ENCODE results near the gene MRTFA.
"Not testable (repeated sequence)": the region's sequence is repeated elsewhere in the genome, so short reads cannot be mapped to it uniquely, and the experiment has no call there.

The MRTFA gene

DNA sequence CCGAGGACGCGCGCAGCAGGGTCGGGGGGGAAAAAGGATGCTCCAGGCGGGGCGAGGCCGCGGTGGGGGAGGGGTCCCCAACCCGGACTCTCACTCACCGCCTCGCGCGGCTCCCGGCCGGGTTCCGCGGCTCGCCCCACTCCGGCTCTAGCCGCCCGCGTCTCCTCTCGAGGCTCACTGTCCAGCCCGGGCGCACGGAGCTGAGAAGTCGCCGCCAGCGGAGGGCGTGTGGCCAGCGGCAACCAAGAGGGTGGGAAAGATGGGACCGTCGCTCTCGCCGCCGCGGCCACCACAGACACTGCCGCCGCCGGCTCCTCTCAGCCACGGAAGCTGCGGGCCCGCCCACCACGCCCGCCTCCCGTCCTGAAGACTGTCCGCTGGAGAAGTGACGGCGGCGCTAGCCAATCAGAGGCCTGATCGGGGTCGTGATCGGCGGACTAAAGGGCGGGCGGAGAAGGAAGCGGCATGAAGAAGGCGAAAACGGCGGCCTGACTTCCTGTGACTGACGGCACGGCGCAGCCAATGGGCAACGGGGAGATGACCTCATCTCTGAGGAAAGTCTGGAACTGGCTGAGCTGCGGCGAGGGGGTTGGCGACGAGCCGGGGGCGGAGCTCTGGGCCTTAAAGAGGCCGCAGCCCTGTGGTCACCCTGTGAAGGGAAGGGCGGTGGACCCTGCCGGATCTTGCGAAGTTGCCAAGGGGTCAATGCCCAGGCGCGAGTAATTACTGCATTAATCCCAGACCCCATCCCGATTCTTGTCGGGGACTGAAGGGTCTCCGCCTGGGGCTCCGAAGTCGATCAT is at the start of gene MRTFA:
TSS of gene MRTFA (minus strand) at position 340 of the 803 bp plus-strand sequence.
- DNase-seq = peak; percentile 100

- DNase-seq = no peak
Measured at GRCh38 chr22:40685406-40685805, 48.9 kb upstream of the MRTFA start.

- no peak for DNase-seq
Measured at GRCh38 chr22:40684728-40685127, 48.2 kb upstream of the MRTFA start.

GRCh38 chr22:40681451-40681850 is 44.9 kb upstream of the MRTFA start:
- DNase-seq = no peak

DNA sequence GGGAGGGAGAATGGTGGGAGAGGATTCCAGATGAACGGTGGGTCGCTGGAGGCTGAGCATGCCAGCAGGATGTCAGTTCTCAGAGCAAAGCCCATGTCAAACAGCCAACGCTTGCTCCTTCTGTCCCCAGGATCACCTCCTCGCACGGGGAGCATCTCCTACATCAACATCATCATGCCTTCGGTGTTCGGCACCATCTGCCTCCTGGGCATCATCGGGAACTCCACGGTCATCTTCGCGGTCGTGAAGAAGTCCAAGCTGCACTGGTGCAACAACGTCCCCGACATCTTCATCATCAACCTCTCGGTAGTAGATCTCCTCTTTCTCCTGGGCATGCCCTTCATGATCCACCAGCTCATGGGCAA is 44.3 kb upstream of the MRTFA start:
- no peak for DNase-seq

DNA sequence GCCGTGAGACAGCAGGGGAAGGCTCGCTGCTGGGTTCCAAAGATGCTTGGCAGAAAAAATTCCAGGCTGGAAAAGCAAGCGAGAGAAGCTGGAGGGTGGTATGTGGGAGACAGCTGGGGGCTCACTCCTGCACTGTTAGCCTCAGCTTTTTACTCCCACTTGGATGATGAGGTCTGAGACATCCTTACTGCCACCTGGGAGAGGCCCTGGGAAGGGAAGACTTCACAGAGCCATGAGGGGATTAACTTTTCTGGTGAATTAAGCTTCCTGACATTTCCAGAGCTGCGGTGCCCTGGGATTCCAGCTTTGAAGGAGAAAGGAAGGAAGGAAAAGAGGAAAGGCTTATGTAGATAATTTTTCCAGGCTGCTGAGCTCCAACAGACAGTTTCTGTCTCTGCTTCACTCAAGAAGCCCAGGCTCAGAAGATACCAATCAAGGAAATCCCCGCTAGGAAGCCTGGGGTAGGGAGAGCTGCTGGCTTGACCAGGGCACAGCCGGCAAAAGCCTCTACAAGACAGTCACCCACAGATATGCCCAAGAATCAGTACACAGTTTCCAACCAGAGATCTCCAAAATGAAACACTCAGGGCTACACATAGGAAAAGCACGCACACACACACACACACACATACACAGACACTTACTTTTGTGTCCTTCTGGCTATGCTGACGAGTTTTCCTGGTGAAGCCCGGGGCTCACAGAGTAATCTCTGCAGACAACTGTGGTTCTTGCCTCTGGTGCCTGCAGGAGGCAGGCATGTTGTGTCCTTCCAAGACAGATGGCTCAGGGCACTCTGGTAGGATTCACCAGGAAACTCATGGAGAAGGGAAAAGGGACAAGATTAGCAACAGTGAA is 43.7 kb upstream of the MRTFA start:
- DNase-seq = no peak

GRCh38 chr22:40679249-40679963 is 42.9 kb upstream of the MRTFA start, which contains the start of gene MCHR1:
MCHR1 (plus strand) TSS chr22:40679484; CDS start chr22:40679653, 169 bp downstream.
- DNase-seq = no peak

DNA sequence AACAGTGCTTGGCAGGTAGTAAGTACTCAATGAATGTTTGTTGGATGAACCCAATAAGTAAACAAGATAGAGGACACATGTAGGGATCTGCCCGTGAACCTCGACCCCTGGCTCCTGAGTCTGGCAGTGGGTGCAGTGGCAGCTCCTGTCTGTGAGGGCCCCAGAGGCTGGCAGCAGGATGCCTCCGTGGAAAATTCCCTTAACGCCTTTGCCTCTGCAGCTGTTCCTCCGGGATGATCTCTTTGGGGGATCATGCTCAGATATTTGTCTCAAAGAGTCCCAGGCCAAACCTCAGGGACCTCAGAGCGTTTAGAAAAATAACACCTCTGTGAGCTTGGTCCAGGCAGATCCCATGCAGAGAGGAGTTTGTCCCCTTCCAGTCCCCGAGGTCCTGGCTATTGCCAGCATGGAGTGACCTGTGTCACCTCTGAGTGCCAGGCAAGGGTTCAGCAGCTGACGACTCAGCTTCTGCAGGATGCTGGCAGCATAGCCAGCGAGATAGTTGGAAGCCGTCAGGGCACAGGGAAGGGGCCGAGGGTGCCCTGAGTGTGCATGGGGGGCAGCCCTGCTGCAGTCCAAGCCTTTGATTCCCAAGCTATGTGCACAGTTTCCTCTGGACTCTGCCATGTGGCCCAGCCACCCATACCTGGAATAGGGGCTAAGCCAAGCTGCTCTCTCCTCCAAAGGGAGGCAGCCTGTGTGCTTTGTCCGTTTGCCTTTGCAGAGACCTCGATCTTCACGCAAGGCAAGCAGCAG is 42.2 kb upstream of the MRTFA start:
- no peak for DNase-seq

GRCh38 chr22:40676644-40677043 is 40.1 kb upstream of the MRTFA start:
- no peak for DNase-seq

DNA sequence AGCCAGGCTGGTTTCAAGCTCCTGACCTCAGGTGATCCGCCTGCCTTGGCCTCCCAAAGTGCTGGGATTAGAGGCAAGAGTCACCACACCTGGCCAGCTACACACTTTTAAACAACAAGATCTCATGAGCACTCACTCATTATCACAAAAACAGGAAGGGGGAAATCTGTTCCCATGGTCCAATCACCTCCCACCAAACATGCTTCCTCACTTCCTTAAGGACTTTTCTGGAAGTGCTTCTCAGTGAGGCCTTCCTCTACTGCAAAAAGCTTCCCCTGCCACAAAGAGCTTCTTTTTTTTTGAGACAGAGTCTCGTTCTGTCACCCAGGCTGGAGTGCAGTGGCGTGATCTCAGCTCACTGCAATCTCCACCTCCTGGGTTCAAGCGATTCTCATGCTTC is 39.6 kb upstream of the MRTFA start:
- DNase-seq = not testable (repeated sequence)

DNA sequence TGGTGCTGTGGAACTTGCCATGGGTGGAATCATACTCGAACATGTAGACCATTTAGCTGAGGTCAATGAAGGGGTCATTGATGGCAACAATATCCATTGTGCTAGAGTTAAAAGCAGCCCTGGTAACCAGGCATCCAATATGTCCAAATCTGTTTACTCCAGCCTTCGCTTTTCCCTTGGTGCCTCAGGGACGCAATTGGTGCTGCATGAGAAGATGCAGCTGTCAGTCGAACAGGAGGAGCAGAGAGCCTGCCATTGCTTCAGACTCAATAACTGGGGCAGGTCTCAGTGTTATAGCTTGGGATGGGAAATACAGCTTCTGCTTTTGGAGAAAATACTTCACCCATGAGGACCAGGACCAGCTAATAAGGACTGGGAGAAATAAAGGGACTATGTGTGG is 37.8 kb upstream of the MRTFA start:
- DNase-seq = no peak

DNA sequence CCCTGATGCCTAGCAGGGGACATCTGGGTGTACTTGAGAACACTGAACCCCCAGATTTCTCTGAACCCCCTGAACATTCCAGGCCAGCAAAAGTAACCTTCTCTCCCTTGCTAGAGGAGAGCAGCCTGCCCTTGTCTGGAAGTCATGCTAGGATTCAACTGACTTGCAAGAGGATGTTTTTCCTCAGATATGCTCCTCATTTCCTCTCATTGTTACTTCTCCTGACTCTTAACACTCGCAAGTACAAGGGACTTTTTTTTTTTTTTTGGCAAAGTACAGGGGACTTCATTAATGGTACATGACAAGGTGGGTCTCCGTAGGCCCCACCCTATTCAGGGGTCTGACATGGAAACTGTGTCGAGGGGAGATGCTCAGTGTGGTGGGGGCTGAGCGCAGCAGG is 36.5 kb upstream of the MRTFA start:
- DNase-seq = no peak

GRCh38 chr22:40671796-40672360 is 35.4 kb upstream of the MRTFA start:
- no peak for DNase-seq

- DNase-seq = no peak
Measured at GRCh38 chr22:40671369-40671768, 34.9 kb upstream of the MRTFA start.

- DNase-seq = no peak
Measured at GRCh38 chr22:40670058-40670457, 33.5 kb upstream of the MRTFA start.

DNA sequence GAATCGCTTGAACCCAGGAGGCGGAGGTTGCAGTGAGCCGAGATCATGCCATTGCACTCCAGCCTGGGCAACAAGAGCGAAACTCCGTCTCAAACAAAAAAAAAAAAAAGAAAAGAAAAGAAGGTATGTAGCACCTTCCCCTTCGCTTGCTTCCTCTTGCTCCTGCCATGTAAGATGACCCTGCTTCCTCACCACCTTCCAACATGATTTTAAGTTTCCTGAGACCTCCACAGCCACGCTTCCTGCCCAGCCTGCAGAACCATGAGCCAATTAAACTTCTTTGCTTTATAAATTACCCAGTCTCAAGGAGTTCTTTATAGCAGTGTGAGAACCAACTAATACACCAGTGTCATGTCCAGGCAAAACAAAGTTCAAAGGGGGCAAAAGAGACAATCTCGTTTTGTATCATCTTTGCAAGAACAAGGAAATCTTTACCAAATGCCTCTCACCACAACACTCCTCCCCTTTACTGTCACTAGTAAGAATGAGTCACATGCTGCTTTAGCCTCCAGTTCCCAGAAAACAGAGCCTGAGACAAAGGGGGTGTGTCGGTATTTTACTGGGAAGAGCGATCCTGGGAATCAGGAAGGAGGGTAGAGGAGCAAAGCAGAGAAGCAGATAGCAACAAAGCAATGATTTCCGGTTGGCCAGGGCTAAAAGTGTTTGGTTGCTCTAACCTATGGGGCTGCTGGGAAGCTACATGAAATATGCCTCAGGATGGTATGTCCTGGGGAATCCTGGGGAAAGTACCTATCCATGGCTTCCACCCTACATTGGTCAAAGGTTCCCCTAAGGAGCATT is 32.3 kb upstream of the MRTFA start:
- DNase-seq = no peak

GRCh38 chr22:40666151-40666848 is 29.8 kb upstream of the MRTFA start:
- no peak for DNase-seq

- DNase-seq = no peak
Measured at GRCh38 chr22:40665312-40665711, 28.8 kb upstream of the MRTFA start.

DNA sequence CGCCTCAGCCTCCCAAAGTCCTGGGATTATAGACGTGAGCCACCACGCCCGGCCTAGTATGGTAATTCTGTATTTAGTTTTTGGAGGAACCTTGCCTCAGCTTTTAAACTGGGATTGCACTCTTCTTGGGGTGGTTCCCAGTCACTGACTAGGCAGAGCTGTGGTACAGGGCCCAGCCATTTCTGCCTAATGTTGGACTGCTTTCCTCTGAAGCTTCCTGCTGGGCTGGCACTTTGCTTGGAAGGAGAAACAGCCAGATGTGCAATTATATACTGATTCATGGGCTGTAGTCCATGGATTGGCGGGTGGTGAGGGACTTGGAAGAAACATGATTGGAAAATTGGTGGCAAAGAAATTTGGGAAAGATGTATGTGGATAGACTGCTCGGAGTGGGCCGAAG is 25.2 kb upstream of the MRTFA start:
- no peak for DNase-seq

DNA sequence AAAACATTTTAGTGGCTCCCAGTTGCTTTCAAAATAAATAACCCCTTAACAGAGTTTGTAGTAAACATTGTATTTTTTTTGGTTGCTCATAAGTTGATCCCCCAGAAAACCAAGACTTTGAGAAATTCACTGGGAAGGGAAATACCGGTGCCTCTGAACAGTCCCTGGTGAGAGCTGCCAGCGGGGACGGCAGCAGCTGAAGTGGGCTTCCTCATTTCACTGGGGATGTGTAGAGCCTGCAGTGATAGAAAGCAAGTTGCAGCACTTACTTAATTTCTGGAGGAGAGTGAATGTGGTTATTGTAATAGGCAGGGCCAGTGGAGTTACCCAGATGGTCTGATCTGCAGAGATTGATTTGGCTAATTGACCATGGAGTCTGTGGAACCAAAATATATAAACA is 24.2 kb upstream of the MRTFA start:
- DNase-seq = no peak

GRCh38 chr22:40659166-40659565 is 22.6 kb upstream of the MRTFA start:
- DNase-seq = peak; percentile 79

All from NCI-H2171 treated with DMSO at 0.1 percent for 48 hours (cell line).